Hepatocyte (in vitro differentiated cells): ENCODE data around the gene DIRAS1.

ENCODE experiments used
- CTCF ChIP-seq: fragments of 200-600 bp; sonication (generic); IDR thresholded peaks from 2 replicates; pipeline ENCODE4 v1.5.1; 2016; ENCODE audit warnings: antibody characterized with exemption, mild to moderate bottlenecking; ENCODE audit not compliant: poor library complexity
- EZH2 ChIP-seq: fragments of 200-600 bp; sonication (generic); IDR thresholded peaks from 2 replicates; pipeline ENCODE4 v1.6.1; 2016; ENCODE audit warnings: antibody characterized with exemption, mild to moderate bottlenecking, borderline replicate concordance
- EZH2phosphoT487 ChIP-seq: fragments of 200-600 bp; sonication (generic); IDR thresholded peaks from one replicate; pipeline ENCODE4 v1.6.1; 2018; ENCODE audit warnings: antibody characterized with exemption, mild to moderate bottlenecking, low read depth, moderate library complexity; ENCODE audit not compliant: unreplicated experiment, severe bottlenecking

DNA sequence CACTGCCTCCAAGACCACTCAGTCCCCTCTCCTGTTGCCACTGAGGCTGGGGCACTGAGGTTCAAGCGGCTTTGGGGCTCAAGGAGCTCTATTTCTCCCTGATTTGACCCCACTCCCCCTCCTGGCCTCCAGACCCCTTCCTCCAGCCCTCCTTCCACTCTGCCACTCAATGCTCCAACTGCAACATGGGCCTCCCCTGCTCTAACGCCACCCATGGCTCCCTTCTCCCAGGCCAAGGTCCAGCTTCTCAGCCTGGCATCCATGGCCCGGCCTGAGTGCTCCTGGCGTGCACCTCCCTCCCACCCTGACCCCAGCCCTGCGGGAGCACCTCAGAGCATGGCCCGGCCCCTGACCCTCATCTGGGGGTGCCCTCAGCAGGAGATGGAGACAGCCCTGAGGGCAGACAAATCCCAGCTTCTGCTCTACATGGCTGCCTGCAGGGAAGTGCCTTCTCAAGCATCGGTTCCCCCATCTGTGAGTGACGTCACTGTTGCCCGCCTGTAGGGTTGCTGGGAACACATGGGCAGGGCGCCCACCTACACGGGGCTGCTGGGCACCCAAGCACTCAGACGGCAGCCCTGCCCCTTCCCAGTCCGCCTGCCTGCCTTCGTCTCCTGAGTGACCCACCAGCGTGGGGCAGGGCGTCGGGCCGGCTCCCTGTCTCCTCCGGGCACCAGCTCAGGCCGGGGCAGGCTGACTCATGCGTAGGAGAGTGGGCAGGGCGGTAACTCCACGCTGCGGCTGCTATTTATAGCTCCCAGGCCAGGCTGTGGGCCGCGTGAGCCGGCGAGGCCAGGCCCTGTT is 1.6 kb upstream of the DIRAS1 start:
- no peak for TF ChIP-seq CTCF
- no peak for TF ChIP-seq EZH2
- no peak for TF ChIP-seq EZH2phosphoT487
